DND-41 (cell line): ENCODE data around the gene DCST1.

ENCODE experiments used
- ATAC-seq: fragments of 200-7000 bp; cut with Tn5 transposase; 3 replicates; pipeline ENCODE4 v1.9.1; 2021; ENCODE audit warnings: low read depth; ENCODE audit not compliant: insufficient read depth
- DNase-seq: peaks from one replicate; pipeline ENCODE4 v3.0.0-alpha.2; 2020
- H2AFZ ChIP-seq: 2 replicates; pipeline ENCODE4 v1.6.0; 2012; ENCODE audit warnings: low read depth, low read length
- H3K27ac ChIP-seq: 2 replicates; pipeline ENCODE4 v1.5.1; 2012; ENCODE audit warnings: low read length, inconsistent platforms
- H3K27me3 ChIP-seq: fragments of 200-600 bp; sonication (generic); 2 replicates; pipeline ENCODE4 v1.6.0; 2012; ENCODE audit warnings: low read length, mild to moderate bottlenecking, inconsistent platforms; ENCODE audit not compliant: insufficient read depth, poor library complexity
- H3K36me3 ChIP-seq: 2 replicates; pipeline ENCODE4 v1.5.1; 2012; ENCODE audit warnings: low read length, inconsistent platforms; ENCODE audit not compliant: insufficient read depth
- H3K4me1 ChIP-seq: 2 replicates; pipeline ENCODE4 v1.5.1; 2012; ENCODE audit warnings: mild to moderate bottlenecking, low read length; ENCODE audit not compliant: insufficient read depth
- H3K4me2 ChIP-seq: 2 replicates; pipeline ENCODE4 v1.6.0; 2012; ENCODE audit warnings: mild to moderate bottlenecking, moderate library complexity, low read length, inconsistent platforms; ENCODE audit not compliant: insufficient read depth
- H3K4me3 ChIP-seq, 2 experiments: fragments of 200-600 bp in 1 of 2; shearing (Covaris generic) in 1 of 2; 2 replicates each; pipeline ENCODE4 v1.5.1; 2012 to 2016; ENCODE audit warnings: inconsistent platforms in 2 of 2, low read length in 2 of 2, mild to moderate bottlenecking in 2 of 2, low read depth in 1 of 2, moderate library complexity in 1 of 2
- H3K79me2 ChIP-seq: 2 replicates; pipeline ENCODE4 v1.6.0; 2012; ENCODE audit warnings: low read length, inconsistent platforms; ENCODE audit not compliant: insufficient read depth
- H3K9ac ChIP-seq: 2 replicates; pipeline ENCODE4 v1.6.0; 2012; ENCODE audit warnings: low read depth, mild to moderate bottlenecking, inconsistent platforms, low read length, moderate library complexity
- H3K9me3 ChIP-seq: 2 replicates; pipeline ENCODE4 v1.5.1; 2012; ENCODE audit warnings: low read length, moderate library complexity, mild to moderate bottlenecking, inconsistent platforms; ENCODE audit not compliant: insufficient read depth, severe bottlenecking
- H4K20me1 ChIP-seq: 2 replicates; pipeline ENCODE4 v1.6.0; 2012; ENCODE audit warnings: low read length; ENCODE audit not compliant: insufficient read depth
- CTCF ChIP-seq: IDR thresholded peaks from 2 replicates; pipeline ENCODE4 v1.5.1; 2012; ENCODE audit warnings: borderline replicate concordance, low read length, moderate library complexity, mild to moderate bottlenecking; ENCODE audit not compliant: poor library complexity, severe bottlenecking; ENCODE audit errors: extremely low read depth
- EZH2 ChIP-seq: IDR thresholded peaks from 3 replicates; pipeline ENCODE4 v1.6.1; 2012; ENCODE audit warnings: borderline replicate concordance, low read depth, mild to moderate bottlenecking, moderate library complexity, low read length, inconsistent platforms; ENCODE audit not compliant: severe bottlenecking

DCST1 gene

GRCh38 chr1:155061381-155062150 lies 27.9 kb downstream of the DCST1 start:
- no peak overlapping the region for H2AFZ ChIP-seq
- H3K4me1 ChIP-seq = peaks cover 33% of the 10 kb centered on the region
- peaks cover 3% of the 10 kb centered on the region for H3K79me2 ChIP-seq
- no peak overlapping the region for H3K9ac ChIP-seq
- no peaks in the 10 kb centered on the region for H3K9me3 ChIP-seq
- H3K27me3 ChIP-seq = peaks cover 11% of the 10 kb centered on the region
- TF ChIP-seq CTCF = peak; percentile 100
- TF ChIP-seq EZH2 = no peak
- DNase-seq = peak; percentile 95
- peaks cover 3% of the 10 kb centered on the region; the same call in 1 of the 2 replicates for H3K36me3 ChIP-seq
- peak; percentile 71 for ATAC-seq
- H3K27ac ChIP-seq = no peak overlapping the region
- H3K4me2 ChIP-seq = peak overlapping the region; percentile 3; the same call in 1 of the 2 replicates
- H3K4me3 ChIP-seq = no peak overlapping the region
- H4K20me1 ChIP-seq = peaks cover 40% of the 10 kb centered on the region

- no peak for ATAC-seq
- Histone ChIP-seq H3K4me1 (peaks cover 33% of the 10 kb centered on the region), H3K79me2 (peaks cover 3% of the 10 kb centered on the region), H3K4me2 (0 out of 2 replicates have a peak overlapping the region, but pooled peaks have one; percentile 3), H4K20me1 (peaks cover 39% of the 10 kb centered on the region), H3K27ac (no peak overlapping the region), H3K4me3 (no peak overlapping the region), H3K9me3 (no peaks in the 10 kb centered on the region), H3K9ac (no peak overlapping the region), H3K36me3 (peaks cover 7% of the 10 kb centered on the region; the same call in 1 of the 2 replicates), H3K27me3 (peaks cover 9% of the 10 kb centered on the region), H2AFZ (no peak overlapping the region)
- no peak for DNase-seq
- no peak for TF ChIP-seq EZH2
- no peak for TF ChIP-seq CTCF
Observed at GRCh38 chr1:155062151-155062686, 28.6 kb downstream of the DCST1 start.

- Histone ChIP-seq H3K9me3 (no peaks in the 10 kb centered on the region), H3K4me3 (peak overlapping the region; percentile 89 to 93; a peak in 2 of 4 replicates), H2AFZ (peak overlapping the region; percentile 94), H3K27me3 (peaks cover 6% of the 10 kb centered on the region), H3K9ac (peak overlapping the region; percentile 86; the same call in 1 of the 2 replicates), H3K36me3 (peaks cover 9% of the 10 kb centered on the region; the same call in 1 of the 2 replicates), H3K4me1 (peaks cover 33% of the 10 kb centered on the region), H4K20me1 (peaks cover 39% of the 10 kb centered on the region), H3K27ac (no peak overlapping the region), H3K4me2 (peak overlapping the region; percentile 98), H3K79me2 (peaks cover 3% of the 10 kb centered on the region)
- peak; percentile 23; the same call in 1 of the 3 replicates for ATAC-seq
- peak; percentile 75 for DNase-seq
- peak; percentile 80 for TF ChIP-seq CTCF
- TF ChIP-seq EZH2 = peak; percentile 68
Observed at GRCh38 chr1:155062702-155063411, 29.2 kb downstream of the DCST1 start.
